ENCODE data around the gene GRAMD4. TPM values are rescaled to one million over a fixed set of nuclear protein-coding genes. Genes with fewer than 3 reads are reported as not detected.

Gene GRAMD4
- total and polyA plus RNA-seq, 4 donors = 16.3 to 67.7 (median 21.2) TPM

DNA sequence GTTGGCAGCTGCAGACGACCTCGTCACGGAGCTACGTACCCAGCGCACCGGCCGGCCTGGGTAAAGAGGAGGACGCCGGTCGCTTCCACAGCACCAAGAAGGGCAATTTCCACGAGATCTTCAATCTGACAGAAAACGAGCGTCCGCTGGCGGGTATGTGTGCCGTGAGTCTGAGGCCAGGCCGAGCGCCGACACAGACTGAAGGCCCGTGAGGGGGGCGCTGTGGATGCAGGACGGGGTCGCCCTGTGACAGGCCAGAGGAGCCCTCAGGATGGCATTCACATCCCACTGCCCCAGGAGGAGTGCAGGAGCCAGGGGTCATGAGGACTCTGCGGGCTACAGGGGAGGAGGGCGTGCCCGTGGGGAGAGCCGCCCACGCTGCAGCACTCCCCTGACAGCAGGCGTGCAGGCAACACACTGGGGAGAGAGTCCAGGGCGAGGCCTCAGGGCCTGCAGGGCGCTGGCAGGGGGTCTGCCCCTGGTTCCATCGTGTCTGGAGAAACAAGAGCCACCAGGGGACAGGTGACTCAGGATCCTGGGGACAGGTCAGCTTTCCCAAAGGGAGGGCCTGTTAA, 53.6 kb downstream of the GRAMD4 start:
- Histone ChIP-seq H3K9me3 (ENCODE audit: control insufficient read depth in 4 of 4, insufficient read depth in 3 of 4, low read length in 3 of 4) (peaks cover 0 to under 1% (median 0%) of the 10 kb centered on the region in 4 donors), H3K36me3 (ENCODE audit: control insufficient read depth in 4 of 4, insufficient read depth in 4 of 4, low read length in 4 of 4) (peaks cover 0 to 44% (median 3%) of the 10 kb centered on the region in 4 donors), H3K27ac (ENCODE audit: low read depth in 1 of 2, low read length in 1 of 2) (no peak overlapping the region), H3K9ac (ENCODE audit: insufficient read depth in 1 of 2, low read length in 2 of 2) (no peak overlapping the region), H3K27me3 (ENCODE audit: control insufficient read depth in 3 of 3, insufficient read depth in 3 of 3, low read length in 2 of 3) (no peaks in the 10 kb centered on the region), H3K4me1 (ENCODE audit: control insufficient read depth in 5 of 5, insufficient read depth in 5 of 5, low read length in 5 of 5) (no peaks in the 10 kb centered on the region), H3K4me3 (no peak overlapping the region)
- TF ChIP-seq, protein P1, sequence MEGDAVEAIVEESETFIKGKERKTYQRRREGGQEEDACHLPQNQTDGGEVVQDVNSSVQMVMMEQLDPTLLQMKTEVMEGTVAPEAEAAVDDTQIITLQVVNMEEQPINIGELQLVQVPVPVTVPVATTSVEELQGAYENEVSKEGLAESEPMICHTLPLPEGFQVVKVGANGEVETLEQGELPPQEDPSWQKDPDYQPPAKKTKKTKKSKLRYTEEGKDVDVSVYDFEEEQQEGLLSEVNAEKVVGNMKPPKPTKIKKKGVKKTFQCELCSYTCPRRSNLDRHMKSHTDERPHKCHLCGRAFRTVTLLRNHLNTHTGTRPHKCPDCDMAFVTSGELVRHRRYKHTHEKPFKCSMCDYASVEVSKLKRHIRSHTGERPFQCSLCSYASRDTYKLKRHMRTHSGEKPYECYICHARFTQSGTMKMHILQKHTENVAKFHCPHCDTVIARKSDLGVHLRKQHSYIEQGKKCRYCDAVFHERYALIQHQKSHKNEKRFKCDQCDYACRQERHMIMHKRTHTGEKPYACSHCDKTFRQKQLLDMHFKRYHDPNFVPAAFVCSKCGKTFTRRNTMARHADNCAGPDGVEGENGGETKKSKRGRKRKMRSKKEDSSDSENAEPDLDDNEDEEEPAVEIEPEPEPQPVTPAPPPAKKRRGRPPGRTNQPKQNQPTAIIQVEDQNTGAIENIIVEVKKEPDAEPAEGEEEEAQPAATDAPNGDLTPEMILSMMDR (IDR thresholded peaks at IDR 0.05; ENCODE audit: control extremely low read depth, extremely low read depth) = no peak
- 74 to 86% methylated on average over 30 to 32 of the region's 32 CpGs for WGBS, 2 donors
- DNase-seq = no peak
- ATAC-seq (ENCODE audit: insufficient read depth, low FRiP score) = no peak

DNA sequence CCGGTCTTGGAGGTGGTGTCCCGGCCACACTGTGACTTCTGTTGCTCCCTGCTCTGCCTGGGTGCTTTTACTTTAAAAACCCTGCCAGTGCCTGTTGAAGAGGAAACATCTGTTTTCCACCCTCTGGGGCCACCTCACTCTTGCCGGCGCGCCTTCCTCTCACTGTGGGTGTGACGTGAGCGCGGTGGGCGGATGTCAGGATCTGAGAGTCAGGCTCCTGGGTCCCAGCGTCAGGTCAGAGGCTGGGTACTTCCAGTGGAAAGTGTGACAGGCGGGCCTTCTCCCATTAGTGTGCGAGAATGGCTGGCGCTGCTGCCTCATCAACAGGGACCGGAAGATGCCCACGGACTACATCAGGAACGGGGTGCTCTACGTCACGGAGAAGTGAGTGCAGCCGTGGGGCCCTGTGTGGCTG, 54.2 kb downstream of the GRAMD4 start:
- peak; percentile 44 to 53 (median 49) for DNase-seq
- no peaks in the 10 kb centered on the region for H3K9me3 ChIP-seq (ENCODE audit: control insufficient read depth in 4 of 4, insufficient read depth in 3 of 4, low read length in 3 of 4)
- H3K4me3 ChIP-seq = no peak overlapping the region
- TF ChIP-seq, protein P1 (IDR thresholded peaks at IDR 0.05; ENCODE audit: control extremely low read depth, extremely low read depth) = no peak
- no peaks in the 10 kb centered on the region for H3K27me3 ChIP-seq (ENCODE audit: control insufficient read depth in 3 of 3, insufficient read depth in 3 of 3, low read length in 2 of 3)
- WGBS, 2 donors = 33 to 65% methylated on average over 19 of the region's 19 CpGs
- H3K4me1 ChIP-seq (ENCODE audit: control insufficient read depth in 5 of 5, insufficient read depth in 5 of 5, low read length in 5 of 5) = peaks cover 0 to 3% (median 0%) of the 10 kb centered on the region in 5 donors
- H3K36me3 ChIP-seq (ENCODE audit: control insufficient read depth in 4 of 4, insufficient read depth in 4 of 4, low read length in 4 of 4) = peaks cover 0 to 43% (median 0%) of the 10 kb centered on the region in 4 donors
- H3K27ac ChIP-seq (ENCODE audit: low read depth in 1 of 2, low read length in 1 of 2) = no peak overlapping the region
- no peak overlapping the region for H3K9ac ChIP-seq (ENCODE audit: insufficient read depth in 1 of 2, low read length in 2 of 2)
- no peak for ATAC-seq (ENCODE audit: insufficient read depth, low FRiP score)

DNA sequence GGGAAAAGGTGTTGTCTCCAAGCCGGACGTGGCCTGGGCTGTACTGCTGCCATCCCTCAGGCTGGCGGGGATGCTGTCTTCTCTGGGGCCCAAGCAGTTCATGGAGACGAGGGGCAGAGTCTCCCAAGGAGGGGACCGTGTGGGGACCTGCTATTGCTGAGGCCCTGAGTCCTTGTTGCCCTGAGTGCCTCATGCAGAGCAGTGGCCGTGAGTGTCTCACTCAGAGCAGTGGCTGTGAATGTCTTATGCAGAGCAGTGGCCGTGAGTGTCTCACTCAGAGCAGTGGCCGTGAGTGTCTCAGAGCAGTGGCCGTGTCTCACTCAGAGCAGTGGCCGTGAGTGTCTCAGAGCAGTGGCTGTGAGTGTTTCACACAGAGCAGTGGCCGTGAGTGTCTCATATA, 54.7 kb downstream of the GRAMD4 start:
- Histone ChIP-seq H3K36me3 (ENCODE audit: control insufficient read depth in 4 of 4, insufficient read depth in 4 of 4, low read length in 4 of 4) (peaks cover 0 to 41% (median 0%) of the 10 kb centered on the region in 4 donors), H3K4me1 (ENCODE audit: control insufficient read depth in 5 of 5, insufficient read depth in 5 of 5, low read length in 5 of 5) (peaks cover 0 to 9% (median 0%) of the 10 kb centered on the region in 5 donors)

More for the DNA sequence above, 54.7 kb downstream of the GRAMD4 start:
- no peaks in the 10 kb centered on the region for H3K9me3 ChIP-seq (ENCODE audit: control insufficient read depth in 4 of 4, insufficient read depth in 3 of 4, low read length in 3 of 4)
- H3K27me3 ChIP-seq (ENCODE audit: control insufficient read depth in 3 of 3, insufficient read depth in 3 of 3, low read length in 2 of 3) = no peaks in the 10 kb centered on the region
- WGBS, 2 donors = 62 to 78% methylated on average over 11 of the region's 11 CpGs
- H3K27ac ChIP-seq (ENCODE audit: low read depth in 1 of 2, low read length in 1 of 2) = no peak overlapping the region
- H3K4me3 ChIP-seq = no peak overlapping the region
- ATAC-seq (ENCODE audit: insufficient read depth, low FRiP score) = no peak
- DNase-seq = no peak
- H3K9ac ChIP-seq (ENCODE audit: insufficient read depth in 1 of 2, low read length in 2 of 2) = no peak overlapping the region
- TF ChIP-seq, protein P1 (IDR thresholded peaks at IDR 0.05; ENCODE audit: control extremely low read depth, extremely low read depth) = no peak

All from lung (tissue), 12 donors.